Mesothelial cell of epicardium (in vitro differentiated cells): ENCODE measurements around the gene DNM1. TPM values are rescaled to one million over a fixed set of nuclear protein-coding genes. Genes with fewer than 3 reads are reported as not detected.

Source experiments
- DNase-seq, 2 experiments: peaks; one replicate each; pipeline ENCODE4 v3.0.0; 2021; ENCODE audit warnings: low spot score in 2 of 2; ENCODE audit not compliant: unreplicated experiment in 2 of 2
- H3K27ac Mint-ChIP-seq: 2 replicates; pipeline ENCODE4 v1.8.0; 2021; ENCODE audit warnings: mixed read lengths
- H3K27me3 Mint-ChIP-seq: 2 replicates; pipeline ENCODE4 v1.8.0; 2021; ENCODE audit warnings: low read depth, mixed read lengths
- H3K36me3 Mint-ChIP-seq: 2 replicates; pipeline ENCODE4 v1.8.0; 2021; ENCODE audit warnings: mixed read lengths
- H3K4me1 Mint-ChIP-seq: 2 replicates; pipeline ENCODE4 v1.8.0; 2021; ENCODE audit warnings: mixed read lengths
- H3K4me3 Mint-ChIP-seq: 2 replicates; pipeline ENCODE4 v1.8.0; 2021; ENCODE audit warnings: mild to moderate bottlenecking, moderate library complexity, mixed read lengths
- H3K9me3 Mint-ChIP-seq: 2 replicates; pipeline ENCODE4 v1.8.0; 2021; ENCODE audit warnings: mixed read lengths
- total RNA-seq: library from RNA; stranded (reverse); gene quantifications from 3 replicates; pipeline ENCODE4 v1.2.1, GENCODE V29; 2021
- TF ChIP-seq, protein P1 (sequence below): fragments of 200-600 bp; sonication (generic); IDR thresholded peaks from one replicate; pipeline ENCODE4 v1.5.0; 2021; ENCODE audit warnings: antibody characterized with exemption; ENCODE audit not compliant: unreplicated experiment

Gene DNM1
- 86.8 to 98.6 TPM (median 89.2 TPM) in 3 replicates for total RNA-seq

DNA sequence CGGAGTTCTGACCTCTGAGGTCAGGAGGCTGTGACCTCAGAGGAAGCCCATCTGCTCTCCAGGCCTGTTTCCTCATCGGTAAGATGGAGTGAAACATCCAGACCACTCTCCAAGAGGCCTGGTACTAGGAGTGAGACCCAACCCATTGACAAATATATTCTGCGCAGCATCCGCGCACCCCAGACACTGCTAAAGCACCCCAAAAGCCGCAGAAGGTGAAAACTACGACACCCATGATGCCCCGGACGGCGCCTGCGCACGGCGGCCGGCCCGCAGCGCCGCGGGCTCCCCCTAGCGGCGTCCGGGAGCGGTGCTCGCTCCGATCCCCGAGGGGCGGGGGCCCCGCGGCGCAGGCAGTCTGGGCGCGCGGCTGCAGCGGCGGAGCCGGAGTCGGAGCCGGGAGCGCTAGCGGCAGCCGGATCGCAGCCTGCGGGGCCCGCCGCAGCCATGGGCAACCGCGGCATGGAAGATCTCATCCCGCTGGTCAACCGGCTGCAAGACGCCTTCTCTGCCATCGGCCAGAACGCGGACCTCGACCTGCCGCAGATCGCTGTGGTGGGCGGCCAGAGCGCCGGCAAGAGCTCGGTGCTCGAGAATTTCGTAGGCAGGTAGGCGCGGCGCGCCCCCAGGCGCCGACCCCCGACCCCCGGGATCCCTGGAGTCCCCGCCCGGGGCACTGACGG, at the start of gene DNM1:
Gene DNM1, plus strand, starts transcription at position 356 of the 683 bp plus-strand sequence. Its CDS starts 92 bp downstream, at position 448.
- TF ChIP-seq, protein P1, sequence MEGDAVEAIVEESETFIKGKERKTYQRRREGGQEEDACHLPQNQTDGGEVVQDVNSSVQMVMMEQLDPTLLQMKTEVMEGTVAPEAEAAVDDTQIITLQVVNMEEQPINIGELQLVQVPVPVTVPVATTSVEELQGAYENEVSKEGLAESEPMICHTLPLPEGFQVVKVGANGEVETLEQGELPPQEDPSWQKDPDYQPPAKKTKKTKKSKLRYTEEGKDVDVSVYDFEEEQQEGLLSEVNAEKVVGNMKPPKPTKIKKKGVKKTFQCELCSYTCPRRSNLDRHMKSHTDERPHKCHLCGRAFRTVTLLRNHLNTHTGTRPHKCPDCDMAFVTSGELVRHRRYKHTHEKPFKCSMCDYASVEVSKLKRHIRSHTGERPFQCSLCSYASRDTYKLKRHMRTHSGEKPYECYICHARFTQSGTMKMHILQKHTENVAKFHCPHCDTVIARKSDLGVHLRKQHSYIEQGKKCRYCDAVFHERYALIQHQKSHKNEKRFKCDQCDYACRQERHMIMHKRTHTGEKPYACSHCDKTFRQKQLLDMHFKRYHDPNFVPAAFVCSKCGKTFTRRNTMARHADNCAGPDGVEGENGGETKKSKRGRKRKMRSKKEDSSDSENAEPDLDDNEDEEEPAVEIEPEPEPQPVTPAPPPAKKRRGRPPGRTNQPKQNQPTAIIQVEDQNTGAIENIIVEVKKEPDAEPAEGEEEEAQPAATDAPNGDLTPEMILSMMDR = peak; percentile 90
- H3K27ac Mint-ChIP-seq = peak within 1 kb of the TSS; percentile 56
- H3K4me1 Mint-ChIP-seq = peaks cover 12% of the 10 kb centered on the region
- H3K9me3 Mint-ChIP-seq = no peaks in the 10 kb centered on the region
- peak within 1 kb of the TSS; percentile 78 for H3K4me3 Mint-ChIP-seq
- H3K27me3 Mint-ChIP-seq = peaks cover 8% of the 10 kb centered on the region
- peak; percentile 65 to 83 for DNase-seq
- no peaks in the 10 kb centered on the region for H3K36me3 Mint-ChIP-seq

DNA sequence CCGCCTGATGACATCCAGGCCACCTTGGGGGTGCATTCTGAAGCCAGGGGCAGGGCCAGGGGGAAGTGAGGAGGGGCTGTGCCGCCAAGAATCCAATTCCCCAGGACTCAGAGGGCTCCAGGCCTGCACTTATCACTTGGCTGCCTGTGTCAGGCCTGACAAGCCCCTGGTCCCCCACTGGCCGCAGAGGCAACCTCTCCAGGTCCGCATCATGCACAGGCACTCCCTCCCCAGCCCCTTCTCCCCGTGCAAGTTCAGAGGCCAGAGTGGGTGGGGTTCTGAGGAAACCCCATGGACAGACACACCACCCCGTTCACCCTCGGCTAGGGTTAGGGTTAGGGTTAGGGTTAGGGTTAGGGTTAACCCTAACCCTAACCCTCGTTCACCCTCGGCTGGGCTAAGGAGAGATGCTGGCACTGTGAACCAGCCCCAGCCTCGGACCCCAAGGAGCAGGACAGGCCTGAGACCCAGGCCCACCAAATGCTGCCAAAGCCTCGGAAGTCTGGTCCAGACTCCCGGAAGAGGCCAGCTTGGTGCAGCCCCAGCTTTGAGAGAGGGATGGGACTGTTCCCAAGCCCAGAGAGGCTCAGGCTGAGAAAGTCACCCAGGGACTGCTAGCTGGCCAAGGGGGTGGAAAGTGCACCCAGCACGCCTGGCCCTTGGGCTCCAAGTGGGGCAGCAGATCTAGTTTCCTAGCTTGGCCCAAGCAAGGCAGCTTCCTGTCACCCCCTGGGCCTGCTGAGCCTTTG, 49.1 kb upstream of the DNM1 start:
- Mint-ChIP-seq H3K27ac (no peak overlapping the region), H3K9me3 (no peaks in the 10 kb centered on the region), H3K4me1 (peaks cover 14% of the 10 kb centered on the region), H3K36me3 (no peaks in the 10 kb centered on the region), H3K27me3 (no peaks in the 10 kb centered on the region), H3K4me3 (no peak overlapping the region)
- TF ChIP-seq, protein P1 = no peak
- no peak for DNase-seq

DNA sequence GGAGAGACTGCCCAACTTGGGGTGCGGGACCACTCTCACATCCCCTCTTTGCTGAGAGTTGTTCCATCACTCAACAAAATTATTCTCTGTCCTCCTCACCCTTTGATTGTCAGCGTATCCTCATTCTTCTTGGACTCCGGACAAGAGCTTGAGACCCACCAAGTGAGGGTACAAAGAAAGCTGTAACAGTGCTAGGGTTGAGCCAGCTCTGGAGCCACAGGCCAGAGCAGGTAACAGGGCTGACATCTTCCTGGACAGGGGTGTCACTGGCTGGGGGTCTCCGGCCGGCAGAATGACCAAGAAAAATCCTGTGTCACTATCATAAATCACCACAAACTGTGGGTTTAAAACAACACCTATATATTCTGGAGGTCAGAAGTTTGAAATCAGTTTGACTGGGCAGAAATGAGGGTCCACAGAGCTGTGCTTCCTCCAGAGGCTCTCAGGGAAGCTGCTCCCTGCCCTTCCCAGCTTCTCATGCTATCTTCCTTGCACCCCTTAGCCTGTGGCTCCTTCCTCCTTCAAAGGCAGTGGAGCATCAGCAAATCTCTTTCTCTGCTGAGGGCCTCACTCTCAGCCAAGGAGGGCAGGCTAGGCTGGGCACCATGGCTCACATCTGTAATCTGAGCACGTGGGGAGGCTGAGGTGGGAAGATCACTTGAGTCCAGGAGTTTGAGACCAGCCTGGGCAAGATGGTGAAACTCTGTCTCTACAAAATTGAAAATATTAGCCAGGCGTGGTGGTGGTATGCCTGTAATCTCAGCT, 47.3 kb upstream of the DNM1 start:
- Mint-ChIP-seq H3K4me3 (no peak overlapping the region), H3K4me1 (peaks cover 2% of the 10 kb centered on the region), H3K27me3 (no peaks in the 10 kb centered on the region), H3K9me3 (no peaks in the 10 kb centered on the region), H3K36me3 (no peaks in the 10 kb centered on the region), H3K27ac (peak overlapping the region; percentile 12)
- TF ChIP-seq, protein P1 = no peak
- DNase-seq = no peak

DNA sequence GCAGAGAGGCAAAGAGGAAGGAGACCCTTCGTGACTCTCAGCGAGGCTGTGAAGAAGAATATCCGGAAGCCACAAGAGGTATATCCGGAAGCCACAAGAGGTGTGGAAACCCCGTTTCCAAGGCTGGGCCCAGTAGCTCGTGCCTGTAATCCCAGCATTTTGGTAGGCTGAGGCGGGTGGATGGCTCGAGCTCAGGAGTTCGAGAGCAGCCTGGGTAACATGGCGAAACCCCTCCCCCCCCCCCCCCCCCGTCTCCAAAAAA, 43.7 kb upstream of the DNM1 start:
- Mint-ChIP-seq H3K27me3 (no peaks in the 10 kb centered on the region), H3K36me3 (peaks cover 13% of the 10 kb centered on the region), H3K4me3 (peak overlapping the region; percentile 66), H3K27ac (peak overlapping the region; percentile 76), H3K4me1 (peaks cover 4% of the 10 kb centered on the region), H3K9me3 (no peaks in the 10 kb centered on the region)
- DNase-seq = no peak
- TF ChIP-seq, protein P1 = no peak

DNA sequence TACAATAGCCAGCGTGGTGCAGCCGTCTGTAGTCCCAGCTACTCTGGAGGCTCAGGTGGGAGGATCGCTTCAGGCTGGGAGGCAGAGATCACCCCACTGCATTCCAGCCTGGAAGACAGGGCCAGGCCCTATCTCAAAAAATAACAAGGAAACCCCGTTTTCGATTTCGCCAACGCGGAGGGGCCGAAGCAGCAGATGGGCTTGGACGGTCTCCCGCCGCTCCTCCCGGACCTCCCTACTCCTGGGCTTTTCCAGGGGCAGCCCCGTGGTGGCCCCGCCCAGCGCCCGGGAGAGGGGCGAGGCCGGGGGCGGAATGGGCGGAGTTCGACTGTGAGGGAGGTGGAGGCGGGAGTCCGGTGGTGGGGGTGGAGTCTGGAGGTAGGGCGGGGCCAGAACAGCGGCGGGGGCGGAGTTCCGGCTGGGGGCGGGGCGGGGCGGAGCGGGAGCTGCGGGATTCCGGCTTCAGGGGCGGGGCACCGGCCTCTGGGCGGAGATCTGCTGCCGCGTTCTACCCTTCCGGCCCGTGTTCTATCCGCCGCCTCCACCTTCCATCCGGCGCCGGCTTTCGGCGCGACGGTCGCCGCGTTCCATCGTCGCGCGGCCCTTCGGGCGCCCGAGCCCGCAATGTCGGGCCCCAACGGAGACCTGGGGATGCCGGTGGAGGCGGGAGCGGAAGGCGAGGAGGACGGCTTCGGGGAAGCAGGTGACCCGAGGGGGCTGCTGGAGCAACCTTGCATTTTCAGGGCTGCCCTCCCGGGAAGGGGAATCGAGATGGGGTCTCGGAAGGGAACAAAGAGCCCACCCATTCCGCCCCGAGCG, 43.2 kb upstream of the DNM1 start, which contains the start of gene BBLN:
Gene BBLN, plus strand, starts transcription at position 482 of the 819 bp plus-strand sequence. Its CDS starts 143 bp downstream, at position 625.
- Mint-ChIP-seq H3K4me3 (peak within 1 kb of the TSS; percentile 70), H3K4me1 (peaks cover 4% of the 10 kb centered on the region), H3K9me3 (no peaks in the 10 kb centered on the region), H3K27me3 (no peaks in the 10 kb centered on the region), H3K27ac (peak within 1 kb of the TSS; percentile 76), H3K36me3 (peaks cover 15% of the 10 kb centered on the region)
- peak; percentile 94 to 96 for DNase-seq
- TF ChIP-seq, protein P1 = no peak
